SU-DHL-6 (cell line): ENCODE results near the gene CDK3.

ENCODE experiments used
- EZH2phosphoT487 ChIP-seq: fragments of 200-600 bp; sonication (generic), shearing (Covaris generic); conservative IDR thresholded peaks from 2 replicates; pipeline ENCODE4 v1.6.1; 2018; ENCODE audit warnings: mild to moderate bottlenecking, antibody characterized with exemption, low read length, moderate library complexity, mixed read lengths
- TF ChIP-seq, protein P1 (sequence below): fragments of 200-600 bp; sonication (generic); IDR thresholded peaks from one replicate; pipeline ENCODE4 v1.5.1; 2017; ENCODE audit warnings: antibody characterized with exemption, mild to moderate bottlenecking, low read length, moderate library complexity; ENCODE audit not compliant: insufficient read depth, poor library complexity, severe bottlenecking

DNA sequence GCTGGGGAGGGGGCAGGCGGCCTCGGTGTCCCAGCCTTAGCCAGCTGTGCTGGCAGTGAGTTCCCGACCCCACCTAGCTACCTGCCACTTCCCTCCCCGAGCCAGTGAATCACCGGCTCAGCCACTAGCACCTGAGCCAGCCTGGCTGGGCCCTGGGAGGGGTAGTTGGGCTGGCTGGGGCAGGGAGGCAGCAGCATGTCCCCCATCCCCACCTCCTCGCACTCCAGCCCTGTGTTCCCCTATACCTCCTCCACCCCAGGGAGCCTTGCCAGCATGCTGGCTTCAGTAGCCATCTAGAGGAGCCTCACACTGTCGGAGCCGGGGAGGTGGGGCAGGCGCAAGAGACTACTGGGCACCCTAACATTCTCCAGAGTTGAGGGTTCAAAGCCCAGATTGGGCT, 23.7 kb downstream of the CDK3 start:
- TF ChIP-seq, protein P1, sequence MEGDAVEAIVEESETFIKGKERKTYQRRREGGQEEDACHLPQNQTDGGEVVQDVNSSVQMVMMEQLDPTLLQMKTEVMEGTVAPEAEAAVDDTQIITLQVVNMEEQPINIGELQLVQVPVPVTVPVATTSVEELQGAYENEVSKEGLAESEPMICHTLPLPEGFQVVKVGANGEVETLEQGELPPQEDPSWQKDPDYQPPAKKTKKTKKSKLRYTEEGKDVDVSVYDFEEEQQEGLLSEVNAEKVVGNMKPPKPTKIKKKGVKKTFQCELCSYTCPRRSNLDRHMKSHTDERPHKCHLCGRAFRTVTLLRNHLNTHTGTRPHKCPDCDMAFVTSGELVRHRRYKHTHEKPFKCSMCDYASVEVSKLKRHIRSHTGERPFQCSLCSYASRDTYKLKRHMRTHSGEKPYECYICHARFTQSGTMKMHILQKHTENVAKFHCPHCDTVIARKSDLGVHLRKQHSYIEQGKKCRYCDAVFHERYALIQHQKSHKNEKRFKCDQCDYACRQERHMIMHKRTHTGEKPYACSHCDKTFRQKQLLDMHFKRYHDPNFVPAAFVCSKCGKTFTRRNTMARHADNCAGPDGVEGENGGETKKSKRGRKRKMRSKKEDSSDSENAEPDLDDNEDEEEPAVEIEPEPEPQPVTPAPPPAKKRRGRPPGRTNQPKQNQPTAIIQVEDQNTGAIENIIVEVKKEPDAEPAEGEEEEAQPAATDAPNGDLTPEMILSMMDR = no peak
- TF ChIP-seq EZH2phosphoT487 = no peak
